Midbrain (tissue), 1 donor: ENCODE data around the gene GNA14.
"Not testable (repeated sequence)": the region's sequence is repeated elsewhere in the genome, so short reads cannot be mapped to it uniquely, and the experiment has no call there.

Experiments used
- DNase-seq: peaks from one replicate; lab custom pipeline; 2025; lab: John Stamatoyannopoulos, UW

GNA14 gene

GRCh38 chr9:77643871-77644270, 4.3 kb downstream of the GNA14 start:
- no peak for DNase-seq

GRCh38 chr9:77640741-77641580, 7.2 kb downstream of the GNA14 start:
- DNase-seq: no peak

GRCh38 chr9:77632652-77633051, 15.5 kb downstream of the GNA14 start:
- DNase-seq: no peak

- DNase-seq: not testable (repeated sequence)
These were observed 19.3 kb downstream of the GNA14 start for GRCh38 chr9:77628864-77629263.

GRCh38 chr9:77616191-77616590, 31.9 kb downstream of the GNA14 start:
- no peak for DNase-seq

GRCh38 chr9:77614645-77615044, 33.5 kb downstream of the GNA14 start:
- no peak for DNase-seq

- no peak for DNase-seq
These were observed 41.6 kb downstream of the GNA14 start for GRCh38 chr9:77606526-77606925.

GRCh38 chr9:77605449-77606220, 42.5 kb downstream of the GNA14 start:
- DNase-seq: no peak

- DNase-seq: no peak
These were observed 43.8 kb downstream of the GNA14 start for GRCh38 chr9:77604316-77604715.

- DNase-seq: no peak
These were observed 45.3 kb downstream of the GNA14 start for GRCh38 chr9:77602852-77603251.

- DNase-seq: no peak
These were observed 46.5 kb downstream of the GNA14 start for GRCh38 chr9:77601476-77602099.

GRCh38 chr9:77600810-77601209, 47.3 kb downstream of the GNA14 start:
- no peak for DNase-seq

GRCh38 chr9:77599492-77599891, 48.6 kb downstream of the GNA14 start:
- DNase-seq: no peak

- DNase-seq: no peak
These were observed 49.1 kb downstream of the GNA14 start for GRCh38 chr9:77598991-77599390.

- no peak for DNase-seq
These were observed 49.6 kb downstream of the GNA14 start for GRCh38 chr9:77598524-77598923.

- no peak for DNase-seq
These were observed 51.1 kb downstream of the GNA14 start for GRCh38 chr9:77597057-77597456.

GRCh38 chr9:77595426-77596095, 52.6 kb downstream of the GNA14 start:
- DNase-seq: no peak

- DNase-seq: no peak
These were observed 53.2 kb downstream of the GNA14 start for GRCh38 chr9:77594963-77595362.

- no peak for DNase-seq
These were observed 54.6 kb downstream of the GNA14 start for GRCh38 chr9:77593528-77593927.

- no peak for DNase-seq
These were observed 55.6 kb downstream of the GNA14 start for GRCh38 chr9:77592476-77592875.

- no peak for DNase-seq
These were observed 58.9 kb downstream of the GNA14 start for GRCh38 chr9:77589046-77589795.
